ENCODE data around the gene IMPDH1. TPM values are rescaled to one million over a fixed set of nuclear protein-coding genes. Genes with fewer than 3 reads are reported as not detected.

IMPDH1 gene
- total and polyA plus RNA-seq, 9 of the 15 experiments (the other 6 are each of a cell fraction or from before 2014, with no cell fraction given), result 0.80 to 118 (median 64.3) TPM

DNA sequence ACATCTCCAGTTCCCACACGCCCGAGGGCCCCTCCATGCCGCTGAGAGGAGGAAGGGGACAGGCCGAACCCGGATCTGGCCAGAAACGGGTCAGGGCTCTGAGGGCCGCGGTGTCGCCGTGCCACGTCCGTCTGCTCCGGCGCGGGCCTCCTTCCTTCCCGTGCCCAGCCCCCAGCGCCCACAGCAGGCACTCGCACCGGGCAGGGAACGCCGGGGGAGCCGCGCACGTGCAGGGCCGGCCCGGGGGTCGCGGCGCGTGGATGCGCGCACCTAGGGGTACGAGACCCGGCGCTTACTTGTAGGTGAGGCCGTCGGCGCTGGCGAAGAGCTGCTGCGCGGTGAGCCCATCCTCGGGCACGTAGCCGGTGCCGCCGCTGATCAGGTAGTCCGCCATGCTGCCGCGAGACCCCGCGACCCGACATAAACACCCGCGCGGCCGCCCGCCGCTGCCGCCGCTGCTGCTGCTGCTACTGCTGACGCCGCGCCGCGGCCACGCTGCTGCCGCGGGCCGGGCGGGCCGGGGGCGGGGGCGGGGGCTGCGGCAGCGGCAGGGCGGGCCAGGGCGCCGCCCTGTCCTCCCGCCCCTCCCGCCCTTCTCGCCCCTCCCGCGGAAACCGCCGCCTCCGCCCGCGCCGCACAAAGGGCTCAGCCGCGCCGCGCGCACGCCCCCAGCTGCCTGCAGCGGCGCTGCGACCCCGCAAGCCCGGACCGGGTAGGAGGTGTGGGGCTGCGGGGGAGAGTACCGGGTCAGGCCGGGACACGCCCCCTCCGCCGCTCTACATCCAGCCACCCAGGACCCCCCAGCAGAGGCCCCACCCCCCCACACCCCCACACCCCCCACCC, 4.1 kb downstream of the IMPDH1 start (continued):
- TF ChIP-seq, protein P1, sequence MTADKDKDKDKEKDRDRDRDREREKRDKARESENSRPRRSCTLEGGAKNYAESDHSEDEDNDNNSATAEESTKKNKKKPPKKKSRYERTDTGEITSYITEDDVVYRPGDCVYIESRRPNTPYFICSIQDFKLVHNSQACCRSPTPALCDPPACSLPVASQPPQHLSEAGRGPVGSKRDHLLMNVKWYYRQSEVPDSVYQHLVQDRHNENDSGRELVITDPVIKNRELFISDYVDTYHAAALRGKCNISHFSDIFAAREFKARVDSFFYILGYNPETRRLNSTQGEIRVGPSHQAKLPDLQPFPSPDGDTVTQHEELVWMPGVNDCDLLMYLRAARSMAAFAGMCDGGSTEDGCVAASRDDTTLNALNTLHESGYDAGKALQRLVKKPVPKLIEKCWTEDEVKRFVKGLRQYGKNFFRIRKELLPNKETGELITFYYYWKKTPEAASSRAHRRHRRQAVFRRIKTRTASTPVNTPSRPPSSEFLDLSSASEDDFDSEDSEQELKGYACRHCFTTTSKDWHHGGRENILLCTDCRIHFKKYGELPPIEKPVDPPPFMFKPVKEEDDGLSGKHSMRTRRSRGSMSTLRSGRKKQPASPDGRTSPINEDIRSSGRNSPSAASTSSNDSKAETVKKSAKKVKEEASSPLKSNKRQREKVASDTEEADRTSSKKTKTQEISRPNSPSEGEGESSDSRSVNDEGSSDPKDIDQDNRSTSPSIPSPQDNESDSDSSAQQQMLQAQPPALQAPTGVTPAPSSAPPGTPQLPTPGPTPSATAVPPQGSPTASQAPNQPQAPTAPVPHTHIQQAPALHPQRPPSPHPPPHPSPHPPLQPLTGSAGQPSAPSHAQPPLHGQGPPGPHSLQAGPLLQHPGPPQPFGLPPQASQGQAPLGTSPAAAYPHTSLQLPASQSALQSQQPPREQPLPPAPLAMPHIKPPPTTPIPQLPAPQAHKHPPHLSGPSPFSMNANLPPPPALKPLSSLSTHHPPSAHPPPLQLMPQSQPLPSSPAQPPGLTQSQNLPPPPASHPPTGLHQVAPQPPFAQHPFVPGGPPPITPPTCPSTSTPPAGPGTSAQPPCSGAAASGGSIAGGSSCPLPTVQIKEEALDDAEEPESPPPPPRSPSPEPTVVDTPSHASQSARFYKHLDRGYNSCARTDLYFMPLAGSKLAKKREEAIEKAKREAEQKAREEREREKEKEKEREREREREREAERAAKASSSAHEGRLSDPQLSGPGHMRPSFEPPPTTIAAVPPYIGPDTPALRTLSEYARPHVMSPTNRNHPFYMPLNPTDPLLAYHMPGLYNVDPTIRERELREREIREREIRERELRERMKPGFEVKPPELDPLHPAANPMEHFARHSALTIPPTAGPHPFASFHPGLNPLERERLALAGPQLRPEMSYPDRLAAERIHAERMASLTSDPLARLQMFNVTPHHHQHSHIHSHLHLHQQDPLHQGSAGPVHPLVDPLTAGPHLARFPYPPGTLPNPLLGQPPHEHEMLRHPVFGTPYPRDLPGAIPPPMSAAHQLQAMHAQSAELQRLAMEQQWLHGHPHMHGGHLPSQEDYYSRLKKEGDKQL (CRISPR knock-in tag; IDR thresholded peaks at IDR 0.05; ENCODE audit: borderline replicate concordance), result no peak
- TF ChIP-seq RBM15 (IDR thresholded peaks at IDR 0.05; ENCODE audit: insufficient read depth, low read length) (no peak), HDAC6 (IDR thresholded peaks at IDR 0.05; ENCODE audit: low read depth, low read length) (no peak), CEBPB (tag; IDR thresholded peaks at IDR 0.05) (no peak), ZNF707 (CRISPR knock-in tag; conservative IDR thresholded peaks at IDR 0.05) (no peak), SIRT6 (IDR thresholded peaks at IDR 0.05; ENCODE audit: low read depth, low read length) (no peak), TRIM28 (IDR thresholded peaks at IDR 0.05) (no peak), FUS (optimal IDR thresholded peaks at IDR 0.05; ENCODE audit: low read depth, low read length) (no peak), ZNF217 (CRISPR knock-in tag; IDR thresholded peaks at IDR 0.05) (no peak), BRCA1 (IDR thresholded peaks at IDR 0.05) (no peak), BRCA1 (CRISPR knock-in tag; IDR thresholded peaks at IDR 0.05) (0 out of 2 replicates have a peak, but pooled peaks have one; percentile 14), POLR2A (conservative IDR thresholded peaks at IDR 0.05) (no peak; the same call in 1 of the 2 replicates), HNRNPK (IDR thresholded peaks at IDR 0.05; ENCODE audit: low read depth, low read length, poor library complexity, severe bottlenecking) (peak; percentile 89), DMBX1 (CRISPR knock-in tag; IDR thresholded peaks at IDR 0.05; ENCODE audit: borderline replicate concordance) (no peak), SMAD1 (IDR thresholded peaks at IDR 0.05; ENCODE audit: low read depth, low read length, partially characterized antibody) (no peak), EWSR1 (IDR thresholded peaks at IDR 0.05; ENCODE audit: borderline replicate concordance, low read depth, partially characterized antibody) (no peak)
- TF ChIP-seq, protein P2, sequence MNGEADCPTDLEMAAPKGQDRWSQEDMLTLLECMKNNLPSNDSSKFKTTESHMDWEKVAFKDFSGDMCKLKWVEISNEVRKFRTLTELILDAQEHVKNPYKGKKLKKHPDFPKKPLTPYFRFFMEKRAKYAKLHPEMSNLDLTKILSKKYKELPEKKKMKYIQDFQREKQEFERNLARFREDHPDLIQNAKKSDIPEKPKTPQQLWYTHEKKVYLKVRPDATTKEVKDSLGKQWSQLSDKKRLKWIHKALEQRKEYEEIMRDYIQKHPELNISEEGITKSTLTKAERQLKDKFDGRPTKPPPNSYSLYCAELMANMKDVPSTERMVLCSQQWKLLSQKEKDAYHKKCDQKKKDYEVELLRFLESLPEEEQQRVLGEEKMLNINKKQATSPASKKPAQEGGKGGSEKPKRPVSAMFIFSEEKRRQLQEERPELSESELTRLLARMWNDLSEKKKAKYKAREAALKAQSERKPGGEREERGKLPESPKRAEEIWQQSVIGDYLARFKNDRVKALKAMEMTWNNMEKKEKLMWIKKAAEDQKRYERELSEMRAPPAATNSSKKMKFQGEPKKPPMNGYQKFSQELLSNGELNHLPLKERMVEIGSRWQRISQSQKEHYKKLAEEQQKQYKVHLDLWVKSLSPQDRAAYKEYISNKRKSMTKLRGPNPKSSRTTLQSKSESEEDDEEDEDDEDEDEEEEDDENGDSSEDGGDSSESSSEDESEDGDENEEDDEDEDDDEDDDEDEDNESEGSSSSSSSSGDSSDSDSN (IDR thresholded peaks at IDR 0.05; ENCODE audit: borderline replicate concordance in 1 of 2, low read depth in 2 of 2, low read length in 2 of 2), result no peak
- TF ChIP-seq, protein P3, sequence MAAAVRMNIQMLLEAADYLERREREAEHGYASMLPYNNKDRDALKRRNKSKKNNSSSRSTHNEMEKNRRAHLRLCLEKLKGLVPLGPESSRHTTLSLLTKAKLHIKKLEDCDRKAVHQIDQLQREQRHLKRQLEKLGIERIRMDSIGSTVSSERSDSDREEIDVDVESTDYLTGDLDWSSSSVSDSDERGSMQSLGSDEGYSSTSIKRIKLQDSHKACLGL (CRISPR knock-in tag; IDR thresholded peaks at IDR 0.05; ENCODE audit: borderline replicate concordance, poor library complexity, severe bottlenecking), result no peak
